Heart left ventricle (tissue), 13 donors: ENCODE data around the gene MAML3.

ENCODE experiments used
- POLR2A ChIP-seq, 2 donors: fragments of 450-650 bp; IDR thresholded peaks; one replicate each; pipeline ENCODE4 v1.6.1; 2017; ENCODE audit warnings: antibody characterized with exemption in 2 of 2, mild to moderate bottlenecking in 2 of 2, moderate library complexity in 2 of 2
- TF ChIP-seq, protein P1 (sequence below), 12 donors: fragments of 200-600 bp; sonication (generic) in 4 of 12; IDR thresholded peaks; one replicate each; pipeline versions ENCODE4 v1.5.0 to v1.8.0; 2018 to 2022; ENCODE audit warnings: antibody characterized with exemption in 12 of 12, mild to moderate bottlenecking in 5 of 12
- donor health status: ischemic (EF 13 %, LVEDD 7.1; RV severe dilation, severe dysfunction).
- donor health status: DM: no; HTN: yes; CAD: no.
- donor health status: DM: no; HTN: no; CAD: no.
- donor health status: ischemic (EF 25% LVEDD 6.9; RV normal size, moderate dysfunction).
- donor health status: ischemic (EF 25% LVEDD 5.7; RV mildly dilated, moderate dysfunction).
- donor health status: ischemic (EF 35%, LVEDD 5.7; RV mildly dilated, moderate dysfunction).
- donor health status: nonischemic (EF 11% LVEDD 7.7; RV severe dilation, severe dysfunction).
- donor health status: DM: yes; HTN: yes; CAD: no.
- donor health status: PGD.
- donor health status: ischemic (EF 29% LVEDD 5.4; RV normal size, mild dysfunction).
- donor health status: nonischemic (EF 23%, LVEDD 6.1; RV moderate dilation, normal function).

DNA sequence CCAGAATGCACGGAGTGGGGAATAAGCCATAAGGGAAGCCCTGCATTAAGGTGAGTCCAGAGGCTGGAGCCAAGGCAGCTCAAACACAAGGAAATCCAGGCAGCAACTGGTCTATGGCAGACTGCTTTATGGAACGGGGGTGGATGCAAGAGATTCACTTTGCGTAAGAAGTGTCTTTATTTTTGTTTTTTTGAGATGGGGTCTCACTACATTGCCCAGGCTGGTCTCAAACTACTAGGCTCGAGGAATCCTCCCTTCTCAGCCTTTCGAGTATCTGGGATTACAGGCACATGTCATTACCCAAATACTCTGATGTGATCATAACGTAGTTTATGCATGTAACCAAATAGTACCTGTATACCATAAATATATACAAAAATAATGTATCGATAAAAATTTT, 199.5 kb downstream of the MAML3 start:
- TF ChIP-seq, protein P1, sequence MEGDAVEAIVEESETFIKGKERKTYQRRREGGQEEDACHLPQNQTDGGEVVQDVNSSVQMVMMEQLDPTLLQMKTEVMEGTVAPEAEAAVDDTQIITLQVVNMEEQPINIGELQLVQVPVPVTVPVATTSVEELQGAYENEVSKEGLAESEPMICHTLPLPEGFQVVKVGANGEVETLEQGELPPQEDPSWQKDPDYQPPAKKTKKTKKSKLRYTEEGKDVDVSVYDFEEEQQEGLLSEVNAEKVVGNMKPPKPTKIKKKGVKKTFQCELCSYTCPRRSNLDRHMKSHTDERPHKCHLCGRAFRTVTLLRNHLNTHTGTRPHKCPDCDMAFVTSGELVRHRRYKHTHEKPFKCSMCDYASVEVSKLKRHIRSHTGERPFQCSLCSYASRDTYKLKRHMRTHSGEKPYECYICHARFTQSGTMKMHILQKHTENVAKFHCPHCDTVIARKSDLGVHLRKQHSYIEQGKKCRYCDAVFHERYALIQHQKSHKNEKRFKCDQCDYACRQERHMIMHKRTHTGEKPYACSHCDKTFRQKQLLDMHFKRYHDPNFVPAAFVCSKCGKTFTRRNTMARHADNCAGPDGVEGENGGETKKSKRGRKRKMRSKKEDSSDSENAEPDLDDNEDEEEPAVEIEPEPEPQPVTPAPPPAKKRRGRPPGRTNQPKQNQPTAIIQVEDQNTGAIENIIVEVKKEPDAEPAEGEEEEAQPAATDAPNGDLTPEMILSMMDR (IDR thresholded peaks at IDR 0.05) = no peak
- no peak for TF ChIP-seq POLR2A (IDR thresholded peaks at IDR 0.05)
